NCI-H187 treated with DMSO at 0.1 percent for 48 hours (cell line): Measurements from ENCODE around the gene IREB2.

Experiments
- DNase-seq: peaks from one replicate; lab custom pipeline; 2025; lab: John Stamatoyannopoulos, UW

Gene IREB2

GRCh38 chr15:78550194-78550593 is 112.2 kb downstream of the IREB2 start:
- DNase-seq = no peak

- no peak for DNase-seq
These were observed 112.8 kb downstream of the IREB2 start for GRCh38 chr15:78550815-78551214.
